Stimulated activated memory B cell treated with anti-CD40 and anti-IgM and Interleukin-4, amounts not matched to agents 10 μg/mL and 1 μg/mL and 100 μg/mL, for 72 hours (primary cell): Measurements from ENCODE around the gene MED23.

ENCODE experiments used
- ATAC-seq: fragments of 150-1000 bp; cut with Tn5 transposase; 2 replicates; pipeline ENCODE4 v1.10.0; 2021
- H3K27ac Mint-ChIP-seq: one replicate; pipeline ENCODE4 v1.8.0; 2022; ENCODE audit warnings: mild to moderate bottlenecking, mixed read lengths
- H3K27me3 Mint-ChIP-seq: one replicate; pipeline ENCODE4 v1.8.0; 2022; ENCODE audit warnings: mixed read lengths
- H3K36me3 Mint-ChIP-seq: one replicate; pipeline ENCODE4 v1.8.0; 2022; ENCODE audit warnings: mixed read lengths
- H3K4me1 Mint-ChIP-seq: one replicate; pipeline ENCODE4 v1.8.0; 2022; ENCODE audit warnings: mixed read lengths
- H3K4me3 Mint-ChIP-seq: one replicate; pipeline ENCODE4 v1.8.0; 2022; ENCODE audit warnings: mild to moderate bottlenecking, moderate library complexity, mixed read lengths
- H3K9me3 Mint-ChIP-seq: one replicate; pipeline ENCODE4 v1.8.0; 2022; ENCODE audit warnings: mixed read lengths

Gene MED23

DNA sequence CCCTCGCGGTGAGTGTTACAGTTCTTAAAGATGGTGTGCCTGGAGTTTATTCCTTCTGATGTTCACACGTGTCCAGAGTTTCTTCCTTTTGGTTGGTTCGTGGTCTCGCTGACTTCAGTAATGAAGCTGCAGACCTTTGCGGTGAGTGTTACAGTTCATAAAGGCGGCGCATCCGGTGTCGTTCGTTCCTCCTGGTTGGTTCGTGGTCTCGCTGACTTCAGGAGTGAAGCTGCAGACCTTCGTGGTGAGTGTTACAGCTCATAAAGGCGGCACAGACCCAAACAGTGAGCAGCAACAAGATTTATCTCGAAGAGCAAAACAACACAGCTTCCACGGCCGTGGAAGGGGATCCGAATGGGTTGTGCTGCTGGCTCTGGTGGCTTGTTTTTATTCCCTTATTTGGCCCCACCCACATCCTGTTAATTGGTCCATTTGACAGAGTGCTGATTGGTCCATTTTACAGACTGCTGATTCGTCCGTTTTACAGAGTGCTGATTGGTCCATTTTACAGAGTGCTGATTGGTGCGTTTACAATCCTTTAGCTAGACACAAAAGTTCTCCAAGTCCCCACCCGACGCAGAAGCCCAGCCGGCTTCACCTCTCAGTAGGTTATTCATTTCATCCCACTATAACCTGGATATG is 103.2 kb downstream of the MED23 start:
- Mint-ChIP-seq H3K27me3 (no peaks in the 10 kb centered on the region), H3K27ac (no peak overlapping the region), H3K4me1 (no peaks in the 10 kb centered on the region), H3K36me3 (no peaks in the 10 kb centered on the region), H3K4me3 (no peak overlapping the region), H3K9me3 (peaks cover 2% of the 10 kb centered on the region)
- no peak for ATAC-seq

DNA sequence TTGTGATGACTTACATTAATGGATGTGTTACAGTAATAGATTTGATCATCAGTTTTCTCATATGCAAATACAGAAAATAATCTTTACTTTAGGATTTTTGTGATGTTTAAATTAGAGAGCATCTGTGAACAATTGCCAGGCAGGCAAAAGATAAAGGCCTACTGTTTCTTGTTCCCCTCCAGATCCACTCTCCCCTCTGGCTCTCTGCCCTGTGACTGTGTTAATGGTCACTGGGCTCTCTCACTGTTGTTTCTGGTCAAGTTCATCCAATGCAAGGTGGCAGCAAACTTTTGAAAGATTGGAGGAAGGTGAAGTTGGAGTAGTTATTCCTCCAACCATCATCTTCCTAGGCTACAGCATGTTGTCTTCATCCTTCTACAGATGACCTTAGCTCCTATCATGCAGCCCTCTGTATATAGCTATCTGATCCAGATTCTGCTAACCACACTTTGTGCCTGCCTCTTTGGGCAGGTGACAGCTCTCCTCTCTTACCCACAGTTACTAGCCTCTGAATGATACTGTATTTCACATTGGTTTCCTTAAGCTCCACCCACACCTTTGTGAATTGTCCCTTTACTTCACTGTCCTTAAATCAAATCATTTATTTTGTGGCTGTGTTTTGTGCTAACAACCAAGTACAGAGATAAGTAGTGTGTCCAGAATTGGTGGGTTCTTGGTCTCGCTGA is 103.9 kb downstream of the MED23 start:
- Mint-ChIP-seq H3K27ac (no peak overlapping the region), H3K4me3 (no peak overlapping the region), H3K27me3 (no peaks in the 10 kb centered on the region), H3K9me3 (peaks cover 2% of the 10 kb centered on the region), H3K4me1 (no peaks in the 10 kb centered on the region), H3K36me3 (no peaks in the 10 kb centered on the region)
- no peak for ATAC-seq
